ENCODE measurements around the gene UST. TPM values are rescaled to one million over a fixed set of nuclear protein-coding genes. Genes with fewer than 3 reads are reported as not detected.

The UST gene
- total and polyA plus RNA-seq, 2 donors (not counting 1 experiment from before 2014, with no cell fraction given): 7.3 to 16.9 TPM

- H2AFZ ChIP-seq (ENCODE audit: insufficient read depth, low read depth, low read length, poor library complexity, severe bottlenecking): no peak overlapping the region
- H3K27me3 Mint-ChIP-seq: no peaks in the 10 kb centered on the region
- no peaks in the 10 kb centered on the region for H3K9me3 Mint-ChIP-seq (ENCODE audit: insufficient read depth)
- H3K36me3 ChIP-seq (replicated peaks in 1 of 2; ENCODE audit: control extremely low read depth in 1 of 2, control insufficient read depth in 1 of 2, extremely low read depth in 1 of 2, insufficient read depth in 2 of 2, low read length in 1 of 2): no peaks in the 10 kb centered on the region
- H3K79me2 ChIP-seq (ENCODE audit: control insufficient read depth, insufficient read depth, low read length): no peaks in the 10 kb centered on the region
- DNase-seq: no peak
- WGBS (ENCODE audit: insufficient coverage): no CpG with 5 or more reads among the region's 3 CpGs
- H3K4me2 ChIP-seq (replicated peaks; ENCODE audit: low read depth, low read length, poor library complexity, severe bottlenecking): no peak overlapping the region
- no peaks in the 10 kb centered on the region for H3K4me1 ChIP-seq (ENCODE audit: control insufficient read depth in 2 of 2, insufficient read depth in 2 of 2, low read length in 2 of 2)
- peaks cover 0 to 4% (median 2%) of the 10 kb centered on the region in 3 donors for H3K9me3 ChIP-seq (ENCODE audit: control extremely low read depth in 1 of 3, control insufficient read depth in 2 of 3, insufficient read depth in 1 of 3, low read length in 2 of 3)
- no peaks in the 10 kb centered on the region for H3K27me3 ChIP-seq (replicated peaks in 1 of 4; ENCODE audit: control extremely low read depth in 1 of 4, control insufficient read depth in 3 of 4, insufficient read depth in 4 of 4, low read length in 3 of 4)
- no peaks in the 10 kb centered on the region for H3K4me1 Mint-ChIP-seq
- ChIA-PET POLR2A (no interaction called here), CTCF (no interaction called here)
- no peaks in the 10 kb centered on the region for H4K20me1 ChIP-seq (ENCODE audit: control insufficient read depth, insufficient read depth, low read length, poor library complexity, severe bottlenecking)
- no peak for ATAC-seq (ENCODE audit: low read depth)
- no peak overlapping the region for H3K9ac ChIP-seq (ENCODE audit: low read length)
- H3K27ac Mint-ChIP-seq: no peak overlapping the region
- H3K4me3 ChIP-seq (ENCODE audit: control extremely low read depth in 1 of 5, extremely low read depth in 1 of 5, insufficient read depth in 1 of 5, low read depth in 2 of 5, low read length in 4 of 5): no peak overlapping the region
- TF ChIP-seq CTCF (IDR thresholded peaks at IDR 0.05) (no peak), EZH2 (IDR thresholded peaks at IDR 0.05; ENCODE audit: borderline replicate concordance, insufficient read depth, low read depth, low read length, poor library complexity, severe bottlenecking) (no peak)
- H3K4me3 Mint-ChIP-seq: no peak overlapping the region
- intact Hi-C loops (cut with micrococcal nuclease): no loop called here
- H3K27ac ChIP-seq (ENCODE audit: low read length in 2 of 2): no peak overlapping the region
Measured at GRCh38 chr6:149006671-149007070, 259.8 kb downstream of the UST start.

- Mint-ChIP-seq H3K4me3 (no peak overlapping the region), H3K27ac (no peak overlapping the region), H3K27me3 (no peaks in the 10 kb centered on the region), H3K9me3 (ENCODE audit: insufficient read depth) (no peaks in the 10 kb centered on the region), H3K4me1 (no peaks in the 10 kb centered on the region)
- TF ChIP-seq EZH2 (IDR thresholded peaks at IDR 0.05; ENCODE audit: borderline replicate concordance, insufficient read depth, low read depth, low read length, poor library complexity, severe bottlenecking): no peak
- no peak for TF ChIP-seq CTCF (IDR thresholded peaks at IDR 0.05)
- H3K79me2 ChIP-seq (ENCODE audit: control insufficient read depth, insufficient read depth, low read length): no peaks in the 10 kb centered on the region
- WGBS (ENCODE audit: insufficient coverage): 100% methylated on average over 1 of the region's 2 CpGs
- no peak overlapping the region for H3K27ac ChIP-seq (ENCODE audit: low read length in 2 of 2)
- intact Hi-C loops (cut with micrococcal nuclease): no loop called here
- ChIA-PET CTCF (no interaction called here), POLR2A (no interaction called here)
- H3K4me2 ChIP-seq (replicated peaks; ENCODE audit: low read depth, low read length, poor library complexity, severe bottlenecking): no peak overlapping the region
- H3K27me3 ChIP-seq (replicated peaks in 1 of 4; ENCODE audit: control extremely low read depth in 1 of 4, control insufficient read depth in 3 of 4, insufficient read depth in 4 of 4, low read length in 3 of 4): no peaks in the 10 kb centered on the region
- no peaks in the 10 kb centered on the region for H3K4me1 ChIP-seq (ENCODE audit: control insufficient read depth in 2 of 2, insufficient read depth in 2 of 2, low read length in 2 of 2)
- no peak overlapping the region for H3K4me3 ChIP-seq (ENCODE audit: control extremely low read depth in 1 of 5, extremely low read depth in 1 of 5, insufficient read depth in 1 of 5, low read depth in 2 of 5, low read length in 4 of 5)
- no peak overlapping the region for H2AFZ ChIP-seq (ENCODE audit: insufficient read depth, low read depth, low read length, poor library complexity, severe bottlenecking)
- H4K20me1 ChIP-seq (ENCODE audit: control insufficient read depth, insufficient read depth, low read length, poor library complexity, severe bottlenecking): no peaks in the 10 kb centered on the region
- H3K36me3 ChIP-seq (replicated peaks in 1 of 2; ENCODE audit: control extremely low read depth in 1 of 2, control insufficient read depth in 1 of 2, extremely low read depth in 1 of 2, insufficient read depth in 2 of 2, low read length in 1 of 2): peaks cover 0 to 2% of the 10 kb centered on the region in 2 experiments
- ATAC-seq (ENCODE audit: low read depth) (no peak), DNase-seq (no peak)
- no peak overlapping the region for H3K9ac ChIP-seq (ENCODE audit: low read length)
- H3K9me3 ChIP-seq (ENCODE audit: control extremely low read depth in 1 of 3, control insufficient read depth in 2 of 3, insufficient read depth in 1 of 3, low read length in 2 of 3): no peaks in the 10 kb centered on the region
Measured at GRCh38 chr6:149007846-149008245, 261.0 kb downstream of the UST start.
